ENCODE data around the gene CATSPERE. TPM values are rescaled to one million over a fixed set of nuclear protein-coding genes. Genes with fewer than 3 reads are reported as not detected.

The CATSPERE gene
- total RNA-seq, 4 donors from 2014 or later, result 0.49 to 0.58 (median 0.56) TPM; not detected in 1

DNA sequence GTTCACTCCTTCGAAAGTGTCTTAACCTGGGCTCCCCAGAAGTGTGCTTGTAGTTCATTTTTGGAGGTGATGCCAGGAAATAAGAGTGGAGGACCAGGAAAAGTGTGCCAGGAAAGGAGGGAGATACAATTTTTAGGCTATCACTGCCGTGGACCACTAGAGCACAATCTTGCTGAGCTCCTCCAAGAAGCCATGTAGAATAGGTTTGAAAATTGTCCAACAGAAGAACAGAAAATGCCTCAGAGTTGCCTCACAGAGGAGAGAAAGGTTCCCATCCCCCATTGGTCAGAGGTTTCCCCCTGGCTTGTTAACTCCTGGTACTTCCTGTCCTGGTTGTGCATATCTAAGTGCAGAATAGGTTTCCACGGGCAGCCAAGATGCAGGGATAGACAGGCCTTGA lies 41.6 kb downstream of the CATSPERE start:
- peaks cover 0 to 3% of the 10 kb centered on the region in 2 donors for H3K36me3 ChIP-seq
- H3K9me3 ChIP-seq, result peaks cover 0 to 17% (median 4%) of the 10 kb centered on the region in 3 donors
- intact Hi-C loops (cut with DNase I; ENCODE audit: low total_unique reads), result no loop called here
- H3K27ac ChIP-seq, result no peak overlapping the region
- DNase-seq (no peak), ATAC-seq (no peak)
- H3K27me3 ChIP-seq, result no peaks in the 10 kb centered on the region
- no peak overlapping the region for H3K4me3 ChIP-seq
- no peaks in the 10 kb centered on the region for H3K4me1 ChIP-seq
- in situ Hi-C loops (cut with MboI; ENCODE audit: low sequenced_read_pairs in 4 of 4), result no loop called here
- TF ChIP-seq POLR2A (IDR thresholded peaks at IDR 0.05) (no peak), CTCF (IDR thresholded peaks at IDR 0.05 in 4 of 5, conservative IDR thresholded peaks at IDR 0.05 in 1 of 5) (no peak)

GRCh38 chr1:244513493-244513892 lies 52.4 kb downstream of the CATSPERE start:
- Histone ChIP-seq H3K9me3 (no peaks in the 10 kb centered on the region), H3K4me1 (no peaks in the 10 kb centered on the region), H3K4me3 (no peak overlapping the region), H3K36me3 (no peaks in the 10 kb centered on the region), H3K27me3 (no peaks in the 10 kb centered on the region), H3K27ac (no peak overlapping the region)
- in situ Hi-C loops (cut with MboI; ENCODE audit: low sequenced_read_pairs in 4 of 4) (no loop called here), intact Hi-C loops (cut with DNase I; ENCODE audit: low total_unique reads) (no loop called here)
- ATAC-seq (no peak), DNase-seq (no peak)
- TF ChIP-seq POLR2A (IDR thresholded peaks at IDR 0.05), result no peak
- no peak for TF ChIP-seq CTCF (IDR thresholded peaks at IDR 0.05 in 4 of 5, conservative IDR thresholded peaks at IDR 0.05 in 1 of 5)

DNA sequence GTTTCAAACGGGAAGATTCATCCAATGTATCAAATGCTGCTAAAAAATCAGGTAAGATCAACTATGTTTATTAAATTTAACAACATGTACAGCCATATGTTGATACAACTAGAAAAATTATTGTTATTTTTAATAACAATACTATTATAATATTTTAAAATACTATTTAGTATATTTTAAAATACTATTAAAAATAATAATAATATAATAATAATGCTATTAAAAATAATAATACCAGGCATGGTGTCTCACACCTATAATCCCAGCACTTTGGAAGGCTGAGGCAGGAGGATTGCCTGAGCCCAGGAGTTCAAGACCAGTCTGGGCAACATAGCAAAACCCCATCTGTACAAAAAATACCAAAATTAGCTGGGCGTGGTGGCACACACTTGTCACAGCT lies 54.6 kb downstream of the CATSPERE start:
- TF ChIP-seq CTCF (IDR thresholded peaks at IDR 0.05 in 4 of 5, conservative IDR thresholded peaks at IDR 0.05 in 1 of 5) (no peak), POLR2A (IDR thresholded peaks at IDR 0.05) (no peak)
- in situ Hi-C loops (cut with MboI; ENCODE audit: low sequenced_read_pairs in 4 of 4), result no loop called here

DNA sequence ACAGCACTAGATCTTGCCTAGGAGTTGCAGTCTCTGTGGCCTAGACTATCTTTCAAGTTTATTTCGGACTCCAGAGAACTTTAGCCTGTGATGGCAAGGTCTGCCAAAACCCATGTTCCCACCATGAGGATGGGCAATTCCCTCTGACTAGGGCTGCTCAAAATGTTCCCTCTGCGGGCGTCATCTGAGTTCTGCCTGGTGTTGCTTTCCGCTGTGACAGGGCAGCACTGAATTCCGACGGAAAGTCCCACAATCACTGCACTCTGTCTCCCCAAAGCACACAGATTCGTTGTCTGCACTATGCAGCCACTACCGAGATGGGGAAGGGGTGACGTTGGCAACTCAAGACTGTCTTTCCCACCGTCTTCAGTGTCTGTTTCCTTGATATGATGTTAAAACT lies 75.2 kb downstream of the CATSPERE start:
- Histone ChIP-seq H3K27me3 (no peaks in the 10 kb centered on the region), H3K27ac (no peak overlapping the region), H3K9me3 (no peaks in the 10 kb centered on the region), H3K4me3 (no peak overlapping the region), H3K36me3 (no peaks in the 10 kb centered on the region), H3K4me1 (no peaks in the 10 kb centered on the region)
- DNase-seq (no peak), ATAC-seq (no peak)
- no peak for TF ChIP-seq CTCF (IDR thresholded peaks at IDR 0.05 in 4 of 5, conservative IDR thresholded peaks at IDR 0.05 in 1 of 5)
- TF ChIP-seq POLR2A (IDR thresholded peaks at IDR 0.05), result no peak
- in situ Hi-C loops (cut with MboI; ENCODE audit: low sequenced_read_pairs in 4 of 4) (no loop called here), intact Hi-C loops (cut with DNase I; ENCODE audit: low total_unique reads) (no loop called here)

More for the DNA sequence above, 54.6 kb downstream of the CATSPERE start:
- ATAC-seq, result no peak
- DNase-seq, result no peak
- Histone ChIP-seq H3K36me3 (no peaks in the 10 kb centered on the region), H3K9me3 (no peaks in the 10 kb centered on the region), H3K27me3 (no peaks in the 10 kb centered on the region), H3K4me1 (no peaks in the 10 kb centered on the region), H3K4me3 (no peak overlapping the region), H3K27ac (no peak overlapping the region)
- intact Hi-C loops (cut with DNase I; ENCODE audit: low total_unique reads), result no loop called here

DNA sequence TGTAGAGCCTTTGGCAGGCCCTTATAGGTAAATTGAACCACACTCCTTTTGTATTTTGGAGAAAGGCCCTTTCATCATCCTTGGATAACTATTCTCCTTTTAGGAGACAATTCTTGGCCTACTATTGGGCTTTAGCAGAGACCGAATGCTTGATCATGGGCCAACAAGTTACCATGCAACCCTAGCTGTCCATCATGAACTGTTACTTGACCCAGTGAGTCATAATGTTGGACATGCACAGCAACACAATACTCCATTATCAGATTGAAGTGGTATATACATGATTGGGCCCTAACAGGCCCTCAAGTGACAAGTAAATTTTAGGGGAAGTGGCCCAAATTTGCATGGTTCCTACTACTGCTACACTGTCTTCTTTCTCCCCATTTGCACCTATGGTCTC lies 84.4 kb downstream of the CATSPERE start:
- intact Hi-C loops (cut with DNase I; ENCODE audit: low total_unique reads), result no loop called here
- ATAC-seq (no peak), DNase-seq (no peak)
- Histone ChIP-seq H3K27me3 (no peaks in the 10 kb centered on the region), H3K36me3 (peaks cover 0 to 5% of the 10 kb centered on the region in 2 donors), H3K27ac (no peak overlapping the region), H3K4me3 (no peak overlapping the region), H3K9me3 (peaks cover 0 to 6% (median 4%) of the 10 kb centered on the region in 3 donors), H3K4me1 (no peaks in the 10 kb centered on the region)
- no peak for TF ChIP-seq POLR2A (IDR thresholded peaks at IDR 0.05)
- in situ Hi-C loops (cut with MboI; ENCODE audit: low sequenced_read_pairs in 4 of 4), result no loop called here
